Activated CD8-positive, alpha-beta T cell treated with anti-CD3 and anti-CD28 coated beads for 36 hours (primary cell): ENCODE data around the gene LPP. TPM values are rescaled to one million over a fixed set of nuclear protein-coding genes. Genes with fewer than 3 reads are reported as not detected.

Experiments
- ATAC-seq: fragments of 200-7000 bp; cut with Tn5 transposase; one replicate; pipeline ENCODE4 v1.10.0; 2021; ENCODE audit warnings: mild to moderate bottlenecking, moderate library complexity
- CTCF ChIA-PET: fragments of 350-600 bp; sonication (Branson Sonifier 250); formaldehyde crosslinking; loops from one replicate; lab custom pipeline; 2021; ENCODE audit warnings: antibody characterized with exemption; lab: Charles Lee
- POLR2A ChIA-PET: fragments of 350-600 bp; sonication (Branson Sonifier 250); formaldehyde crosslinking; loops from one replicate; lab custom pipeline; 2021; ENCODE audit warnings: antibody characterized with exemption; lab: Charles Lee
- DNase-seq: peaks from one replicate; pipeline ENCODE4 v3.0.0-alpha.2; 2020
- H3K27ac Mint-ChIP-seq: one replicate; pipeline ENCODE4 v1.8.0; 2021; ENCODE audit warnings: mild to moderate bottlenecking, mixed read lengths
- H3K27me3 Mint-ChIP-seq: one replicate; pipeline ENCODE4 v1.8.0; 2021; ENCODE audit warnings: mixed read lengths
- H3K36me3 Mint-ChIP-seq: one replicate; pipeline ENCODE4 v1.8.0; 2021; ENCODE audit warnings: low read depth, mixed read lengths
- H3K4me1 Mint-ChIP-seq: one replicate; pipeline ENCODE4 v1.8.0; 2021; ENCODE audit warnings: low read depth, mixed read lengths
- H3K4me3 Mint-ChIP-seq: one replicate; pipeline ENCODE4 v1.8.0; 2021; ENCODE audit warnings: mild to moderate bottlenecking, moderate library complexity, mixed read lengths
- H3K9me3 Mint-ChIP-seq: one replicate; pipeline ENCODE4 v1.8.0; 2021; ENCODE audit warnings: mixed read lengths
- CTCF ChIP-seq: fragments of 200-600 bp; IDR thresholded peaks from one replicate; pipeline ENCODE4 v1.8.0; 2022; ENCODE audit warnings: antibody characterized with exemption, mild to moderate bottlenecking
- intact Hi-C: fragments of 100-400 bp; cut with micrococcal nuclease; formaldehyde crosslinking; loops from one replicate; pipeline ENCODE4 v1.10.0; 2022
- total RNA-seq, 2 experiments: library from RNA; stranded (reverse); gene quantifications; one replicate each; pipeline ENCODE4 v1.2.3, GENCODE V29; 2021

LPP gene
- total RNA-seq, 2 experiments from 2014 or later = 16.4 to 22.6 TPM

DNA sequence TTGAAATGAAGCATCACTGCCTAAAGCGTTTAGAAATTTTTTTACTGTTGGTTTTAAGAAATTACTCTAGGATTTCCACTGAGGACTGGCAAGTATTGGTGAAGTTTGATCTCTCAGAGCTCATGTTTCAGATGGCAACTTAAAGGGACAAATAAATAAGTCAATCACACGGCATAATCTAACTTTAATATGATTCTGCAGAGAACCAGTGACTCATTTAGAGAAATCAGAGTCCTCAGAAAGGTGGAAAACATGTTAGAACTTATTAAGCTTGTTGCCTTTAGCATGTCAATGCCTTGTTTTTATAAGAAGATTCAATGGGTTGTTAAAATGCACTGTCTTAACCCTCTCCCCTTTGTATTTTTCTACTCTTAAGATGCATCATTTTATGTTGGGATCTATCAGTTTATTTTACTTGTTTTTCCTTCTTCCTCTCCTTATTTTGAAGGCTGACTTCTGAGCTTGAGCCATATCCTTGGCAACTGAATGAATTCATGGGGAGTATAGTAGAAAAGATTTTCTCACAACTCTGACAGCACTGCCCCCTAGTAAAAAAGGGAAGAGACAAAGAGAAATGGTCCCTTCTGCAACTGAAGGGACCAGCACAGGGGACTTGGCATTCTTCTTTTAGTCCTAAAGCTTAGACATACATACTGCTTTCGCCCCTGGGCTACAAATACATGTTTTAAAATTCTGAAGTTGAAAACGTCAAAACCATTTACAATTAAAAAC lies 431.2 kb downstream of the LPP start:
- CTCF ChIA-PET = interaction anchor here (0.8 to 1.9 kb wide), 5 partner anchors 9 to 844 kb away, joined by 3 to 8 read pairs (median 4); no protein-coding TSS in a partner anchor
- peak overlapping the region; percentile 68 for H3K4me3 Mint-ChIP-seq
- DNase-seq (no peak), ATAC-seq (peak; percentile 17)
- POLR2A ChIA-PET = no interaction called here
- no peaks in the 10 kb centered on the region for H3K9me3 Mint-ChIP-seq
- H3K4me1 Mint-ChIP-seq = peaks cover 25% of the 10 kb centered on the region
- no peaks in the 10 kb centered on the region for H3K27me3 Mint-ChIP-seq
- H3K27ac Mint-ChIP-seq = no peak overlapping the region
- intact Hi-C loops = loop anchor here (5.0 to 10.0 kb wide), 3 partner anchors 150 to 840 kb away; partner anchors contain the start of gene BCL6
- no peak for TF ChIP-seq CTCF
- H3K36me3 Mint-ChIP-seq = no peaks in the 10 kb centered on the region

- peaks cover 19% of the 10 kb centered on the region for H3K4me1 Mint-ChIP-seq
- H3K9me3 Mint-ChIP-seq = no peaks in the 10 kb centered on the region
- POLR2A ChIA-PET = no interaction called here
- DNase-seq = no peak
- no peaks in the 10 kb centered on the region for H3K27me3 Mint-ChIP-seq
- no peak overlapping the region for H3K27ac Mint-ChIP-seq
- intact Hi-C loops = loop anchor here (10.0 kb wide), 2 partner anchors 154 to 844 kb away; partner anchors contain the start of gene BCL6
- CTCF ChIA-PET = interaction anchor here (1.3 kb wide), 1 partner anchor 850 kb away, joined by 4 read pairs; no protein-coding TSS in a partner anchor
- TF ChIP-seq CTCF = no peak
- ATAC-seq = no peak
- no peak overlapping the region for H3K4me3 Mint-ChIP-seq
- H3K36me3 Mint-ChIP-seq = no peaks in the 10 kb centered on the region
Measured at GRCh38 chr3:188589071-188589470, 435.1 kb downstream of the LPP start.

GRCh38 chr3:188589771-188590170 lies 435.8 kb downstream of the LPP start:
- Mint-ChIP-seq H3K36me3 (no peaks in the 10 kb centered on the region), H3K27ac (no peak overlapping the region), H3K27me3 (no peaks in the 10 kb centered on the region), H3K4me3 (no peak overlapping the region), H3K9me3 (no peaks in the 10 kb centered on the region), H3K4me1 (peaks cover 16% of the 10 kb centered on the region)
- DNase-seq (no peak), ATAC-seq (no peak)
- ChIA-PET POLR2A (no interaction called here), CTCF (interaction anchor here (1.3 kb wide), 1 partner anchor 851 kb away, joined by 4 read pairs; no protein-coding TSS in a partner anchor)
- intact Hi-C loops = loop anchor here (10.0 kb wide), 2 partner anchors 155 to 845 kb away; partner anchors contain the start of gene BCL6
- TF ChIP-seq CTCF = no peak

GRCh38 chr3:188590557-188590956 lies 436.6 kb downstream of the LPP start:
- DNase-seq = no peak
- POLR2A ChIA-PET = no interaction called here
- intact Hi-C loops = no loop called here
- TF ChIP-seq CTCF = no peak
- Mint-ChIP-seq H3K4me3 (no peak overlapping the region), H3K27ac (no peak overlapping the region), H3K9me3 (no peaks in the 10 kb centered on the region), H3K4me1 (peaks cover 10% of the 10 kb centered on the region), H3K27me3 (no peaks in the 10 kb centered on the region), H3K36me3 (no peaks in the 10 kb centered on the region)
- ATAC-seq = no peak
- CTCF ChIA-PET = no interaction called here

DNA sequence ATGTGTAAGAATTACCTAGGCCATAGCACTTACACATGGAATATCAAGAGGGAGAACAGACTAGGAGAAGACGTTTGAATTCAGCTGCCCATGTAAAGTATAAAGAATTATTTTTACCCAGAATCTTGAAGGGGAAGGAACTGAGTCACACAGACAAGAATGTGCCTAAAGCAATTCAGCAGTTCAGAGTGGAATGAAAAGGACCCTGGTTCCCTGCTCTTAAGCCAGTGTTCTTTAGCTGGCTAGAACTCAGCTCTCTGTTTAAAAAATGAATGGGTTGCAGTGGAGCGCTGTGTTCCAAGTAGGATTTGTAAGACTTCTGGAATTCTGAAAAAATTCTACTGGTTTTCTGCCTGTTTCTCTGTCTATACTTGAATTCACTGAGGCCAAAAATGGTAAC lies 440.2 kb downstream of the LPP start:
- Mint-ChIP-seq H3K27ac (no peak overlapping the region), H3K4me1 (peaks cover 9% of the 10 kb centered on the region), H3K9me3 (no peaks in the 10 kb centered on the region), H3K4me3 (no peak overlapping the region), H3K36me3 (no peaks in the 10 kb centered on the region), H3K27me3 (no peaks in the 10 kb centered on the region)
- ATAC-seq (no peak), DNase-seq (no peak)
- intact Hi-C loops = no loop called here
- POLR2A ChIA-PET = no interaction called here
- CTCF ChIA-PET = interaction anchor here (1.5 to 2.0 kb wide), 2 partner anchors 9 to 361 kb away, joined by 3 to 4 read pairs; no protein-coding TSS in a partner anchor
- no peak for TF ChIP-seq CTCF
